ENCODE data around the gene OR4S1.

DNA sequence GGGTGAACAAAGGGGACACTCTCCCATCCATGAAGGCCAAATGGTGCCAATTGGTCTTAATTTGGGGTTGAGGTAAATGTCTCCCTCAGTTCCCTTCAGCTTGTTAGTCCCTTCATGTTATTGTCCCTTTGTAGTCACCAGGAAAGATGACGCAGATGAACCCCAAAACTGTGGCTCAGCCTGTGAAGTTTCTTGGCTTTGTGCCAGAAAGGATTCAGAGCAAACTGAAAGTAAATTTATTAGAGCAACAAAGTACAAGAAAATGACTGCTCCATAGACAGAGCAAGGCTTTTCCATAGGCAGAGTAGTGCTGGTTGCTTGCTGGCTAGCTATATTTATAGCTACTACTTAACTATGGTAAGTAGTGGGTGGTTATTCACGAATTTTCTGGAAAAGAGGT, 35.4 kb downstream of the OR4S1 start:
- no peak for TF ChIP-seq POLR2AphosphoS5 (IDR thresholded peaks at IDR 0.05; ENCODE audit: insufficient read depth, low read depth, low read length)
- TF ChIP-seq, protein P1, sequence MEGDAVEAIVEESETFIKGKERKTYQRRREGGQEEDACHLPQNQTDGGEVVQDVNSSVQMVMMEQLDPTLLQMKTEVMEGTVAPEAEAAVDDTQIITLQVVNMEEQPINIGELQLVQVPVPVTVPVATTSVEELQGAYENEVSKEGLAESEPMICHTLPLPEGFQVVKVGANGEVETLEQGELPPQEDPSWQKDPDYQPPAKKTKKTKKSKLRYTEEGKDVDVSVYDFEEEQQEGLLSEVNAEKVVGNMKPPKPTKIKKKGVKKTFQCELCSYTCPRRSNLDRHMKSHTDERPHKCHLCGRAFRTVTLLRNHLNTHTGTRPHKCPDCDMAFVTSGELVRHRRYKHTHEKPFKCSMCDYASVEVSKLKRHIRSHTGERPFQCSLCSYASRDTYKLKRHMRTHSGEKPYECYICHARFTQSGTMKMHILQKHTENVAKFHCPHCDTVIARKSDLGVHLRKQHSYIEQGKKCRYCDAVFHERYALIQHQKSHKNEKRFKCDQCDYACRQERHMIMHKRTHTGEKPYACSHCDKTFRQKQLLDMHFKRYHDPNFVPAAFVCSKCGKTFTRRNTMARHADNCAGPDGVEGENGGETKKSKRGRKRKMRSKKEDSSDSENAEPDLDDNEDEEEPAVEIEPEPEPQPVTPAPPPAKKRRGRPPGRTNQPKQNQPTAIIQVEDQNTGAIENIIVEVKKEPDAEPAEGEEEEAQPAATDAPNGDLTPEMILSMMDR (IDR thresholded peaks at IDR 0.05; ENCODE audit: extremely low read depth in 1 of 2, insufficient read depth in 1 of 2, low read depth in 1 of 2, low read length in 2 of 2): no peak

All from endothelial cell of umbilical vein (primary cell).